SW480 (cell line): ENCODE measurements around the gene RAC2.
"Not testable (repeated sequence)": the region's sequence is repeated elsewhere in the genome, so short reads cannot be mapped to it uniquely, and the experiment has no call there.

Experiments used
- DNase-seq: peaks from one replicate; pipeline ENCODE4 v3.0.0-alpha.2; 2016; ENCODE audit warnings: low spot score

RAC2 gene

GRCh38 chr22:37233751-37234631, 10.1 kb downstream of the RAC2 start:
- DNase-seq: no peak

- not testable (repeated sequence) for DNase-seq
These were observed 10.7 kb downstream of the RAC2 start for GRCh38 chr22:37233371-37233750.

- DNase-seq: no peak
These were observed 11.7 kb downstream of the RAC2 start for GRCh38 chr22:37232140-37232998.

GRCh38 chr22:37231406-37232139, 12.5 kb downstream of the RAC2 start:
- DNase-seq: no peak

- no peak for DNase-seq
These were observed 13.2 kb downstream of the RAC2 start for GRCh38 chr22:37230673-37231405.

GRCh38 chr22:37229805-37230672, 14.0 kb downstream of the RAC2 start:
- peak; percentile 71 for DNase-seq

GRCh38 chr22:37229012-37229804, 14.9 kb downstream of the RAC2 start:
- peak; percentile 57 for DNase-seq

- DNase-seq: peak; percentile 46
These were observed 15.7 kb downstream of the RAC2 start for GRCh38 chr22:37228106-37229011.

GRCh38 chr22:37226514-37226913, 17.6 kb downstream of the RAC2 start:
- DNase-seq: no peak

GRCh38 chr22:37226087-37226486, 18.0 kb downstream of the RAC2 start:
- no peak for DNase-seq

GRCh38 chr22:37225481-37225880, 18.6 kb downstream of the RAC2 start:
- DNase-seq: no peak

GRCh38 chr22:37224757-37225420, 19.2 kb downstream of the RAC2 start:
- DNase-seq: no peak

- no peak for DNase-seq
These were observed 20.0 kb downstream of the RAC2 start for GRCh38 chr22:37223965-37224551.

- DNase-seq: no peak
These were observed 21.6 kb downstream of the RAC2 start for GRCh38 chr22:37222440-37222971.

- DNase-seq: no peak
These were observed 22.4 kb downstream of the RAC2 start for GRCh38 chr22:37221424-37222333.

GRCh38 chr22:37220543-37220981, 23.5 kb downstream of the RAC2 start:
- no peak for DNase-seq
